IMR-90 (cell line): ENCODE results near the gene CNPPD1. TPM values are rescaled to one million over a fixed set of nuclear protein-coding genes. Genes with fewer than 3 reads are reported as not detected.

Experiments
- ATAC-seq: fragments of 200-7000 bp; cut with Tn5 transposase; 2 replicates; pipeline ENCODE4 v1.9.1; 2020; ENCODE audit warnings: low read depth, mild to moderate bottlenecking, moderate library complexity
- BruUV-seq: library from RNA; stranded (reverse); fragments of 400-500 nt; replicated peaks from 2 replicates; lab custom pipeline; 2021; lab: Mats Ljungman, UMichigan
- CTCF ChIA-PET: fragments of 300-600 bp; formaldehyde crosslinking; extraction: SDS; loops from one replicate; lab custom pipeline; 2021; ENCODE audit warnings: antibody characterized with exemption; lab: Yijun Ruan, JAX
- POLR2A ChIA-PET: fragments of 300-600 bp; sonication (Branson Sonifier 250); formaldehyde crosslinking; loops from one replicate; lab custom pipeline; 2022; ENCODE audit warnings: antibody characterized with exemption; ENCODE audit not compliant: unreplicated experiment; lab: Charles Lee
- DNase-seq: peaks from one replicate; pipeline ENCODE4 v3.0.0; 2013
- H2AFZ ChIP-seq: replicated peaks from 2 replicates; pipeline ENCODE3; 2013; ENCODE audit warnings: low read length, mild to moderate bottlenecking; ENCODE audit not compliant: poor library complexity
- H2AK5ac ChIP-seq: 2 replicates; pipeline ENCODE4 v1.6.1; 2013; ENCODE audit warnings: low read depth, low read length, inconsistent platforms
- H2AK9ac ChIP-seq: replicated peaks from 2 replicates; pipeline ENCODE3; 2013; ENCODE audit warnings: mild to moderate bottlenecking, low read depth, low read length, moderate library complexity; ENCODE audit not compliant: poor library complexity
- H2BK120ac ChIP-seq: 2 replicates; pipeline ENCODE4 v1.6.1; 2013; ENCODE audit warnings: low read depth, low read length, inconsistent platforms
- H2BK15ac ChIP-seq: 3 replicates; pipeline ENCODE4 v1.6.1; 2013; ENCODE audit warnings: low read depth, low read length, inconsistent platforms
- H2BK20ac ChIP-seq: 2 replicates; pipeline ENCODE4 v1.6.1; 2013; ENCODE audit warnings: low read depth, mild to moderate bottlenecking, inconsistent platforms, low read length, moderate library complexity
- H2BK5ac ChIP-seq: 2 replicates; pipeline ENCODE4 v1.6.1; 2013; ENCODE audit warnings: mild to moderate bottlenecking, low read depth, low read length, inconsistent platforms; ENCODE audit not compliant: poor library complexity, severe bottlenecking
- H3K14ac ChIP-seq: replicated peaks from 2 replicates; pipeline ENCODE4 v1.6.1; 2013; ENCODE audit warnings: low read depth, low read length, inconsistent platforms
- H3K18ac ChIP-seq: 2 replicates; pipeline ENCODE4 v1.6.1; 2013; ENCODE audit warnings: low read depth, low read length, control low read depth
- H3K23ac ChIP-seq: 2 replicates; pipeline ENCODE4 v1.6.1; 2013; ENCODE audit warnings: low read depth, low read length, inconsistent platforms
- H3K27ac ChIP-seq: 2 replicates; pipeline ENCODE4 v1.5.1; 2013; ENCODE audit warnings: mild to moderate bottlenecking, control low read depth, low read length; ENCODE audit not compliant: insufficient read depth
- H3K27me3 ChIP-seq: 2 replicates; pipeline ENCODE4 v1.6.1; 2013; ENCODE audit warnings: low read length; ENCODE audit not compliant: control insufficient read depth, insufficient read depth
- H3K36me3 ChIP-seq: 2 replicates; pipeline ENCODE4 v1.6.1; 2013; ENCODE audit warnings: low read length, mixed read lengths; ENCODE audit not compliant: control insufficient read depth, insufficient read depth
- H3K4ac ChIP-seq: 2 replicates; pipeline ENCODE4 v1.6.1; 2013; ENCODE audit warnings: low read depth, low read length, inconsistent platforms
- H3K4me1 ChIP-seq: 2 replicates; pipeline ENCODE4 v1.6.1; 2013; ENCODE audit warnings: low read length, mixed read lengths; ENCODE audit not compliant: control insufficient read depth, insufficient read depth
- H3K4me2 ChIP-seq: 2 replicates; pipeline ENCODE4 v1.6.1; 2013; ENCODE audit warnings: low read depth, mild to moderate bottlenecking, control low read depth, low read length, moderate library complexity
- H3K4me3 ChIP-seq: 2 replicates; pipeline ENCODE4 v1.5.1; 2013; ENCODE audit warnings: low read depth, mild to moderate bottlenecking, control low read depth, low read length, moderate library complexity; ENCODE audit not compliant: insufficient read depth
- H3K56ac ChIP-seq: 2 replicates; pipeline ENCODE4 v1.6.1; 2013; ENCODE audit warnings: low read length, inconsistent platforms; ENCODE audit not compliant: insufficient read depth; ENCODE audit errors: extremely low read depth
- H3K79me1 ChIP-seq, 2 experiments: 2 replicates each; pipeline ENCODE4 v1.6.1; 2013; ENCODE audit warnings: low read length in 2 of 2, inconsistent platforms in 1 of 2, low read depth in 1 of 2
- H3K9ac ChIP-seq: 2 replicates; pipeline ENCODE4 v1.6.1; 2013; ENCODE audit warnings: low read depth, low read length, control low read depth
- H3K9me1 ChIP-seq: 2 replicates; pipeline ENCODE4 v1.6.1; 2013; ENCODE audit warnings: low read length, inconsistent platforms; ENCODE audit not compliant: insufficient read depth
- H3K9me3 ChIP-seq: 2 replicates; pipeline ENCODE4 v1.6.1; 2013; ENCODE audit warnings: low read length; ENCODE audit not compliant: control insufficient read depth, insufficient read depth
- H4K20me1 ChIP-seq: 2 replicates; pipeline ENCODE4 v1.6.1; 2013; ENCODE audit warnings: low read length, inconsistent platforms; ENCODE audit not compliant: insufficient read depth
- H4K5ac ChIP-seq: 2 replicates; pipeline ENCODE4 v1.6.1; 2013; ENCODE audit warnings: mild to moderate bottlenecking, low read depth, low read length, control low read depth
- H4K8ac ChIP-seq, 2 experiments: 2 replicates each; pipeline ENCODE4 v1.6.1; 2013; ENCODE audit warnings: low read depth in 2 of 2, low read length in 2 of 2, control low read depth in 1 of 2, inconsistent platforms in 1 of 2
- H4K91ac ChIP-seq: 2 replicates; pipeline ENCODE4 v1.6.1; 2013; ENCODE audit warnings: low read depth, low read length, inconsistent platforms; ENCODE audit not compliant: insufficient read depth
- CEBPB ChIP-seq: IDR thresholded peaks from 2 replicates; pipeline ENCODE4 v1.6.1; 2012; ENCODE audit warnings: low read depth, low read length, improper control_type of control experiment
- CHD1 ChIP-seq: IDR thresholded peaks from 2 replicates; pipeline ENCODE4 v1.6.1; 2012; ENCODE audit warnings: low read depth, low read length, improper control_type of control experiment
- MAZ ChIP-seq: IDR thresholded peaks from 2 replicates; pipeline ENCODE4 v1.6.1; 2012; ENCODE audit warnings: low read depth, mild to moderate bottlenecking, low read length, improper control_type of control experiment, moderate library complexity, borderline replicate concordance
- RAD21 ChIP-seq: IDR thresholded peaks from 2 replicates; pipeline ENCODE4 v1.6.1; 2012; ENCODE audit warnings: low read length, improper control_type of control experiment
- SMC3 ChIP-seq: fragments of 150-350 bp; IDR thresholded peaks from 2 replicates; pipeline ENCODE4 v1.6.1; 2016; ENCODE audit warnings: low read depth, mild to moderate bottlenecking, antibody characterized with exemption, low read length, moderate library complexity
- WGBS, 2 experiments: methylation state at CpG; one replicate each; pipeline versions ENCODE4 v1.1.5 to v1.1.7; 2013; ENCODE audit warnings: missing lambda C conversion rate in 2 of 2; ENCODE audit not compliant: insufficient read length in 1 of 2; ENCODE audit errors: extremely low coverage in 2 of 2; 5-methylcytosine and 5-hydroxymethylcytosine counted together
- dilution Hi-C: fragments of 300-500 bp; cut with HindIII; formaldehyde crosslinking; loops from one replicate; pipeline ENCODE4 v1.14.3; 2018; ENCODE audit warnings: low sequenced_read_pairs; ENCODE audit not compliant: unreplicated experiment
- in situ Hi-C: fragments of 300-500 bp; cut with MboI; formaldehyde crosslinking; loops from 3 replicates; pipeline ENCODE4 v1.14.3; 2019; ENCODE audit warnings: low sequenced_read_pairs, inconsistent platforms, mixed read lengths
- intact Hi-C: fragments of 100-400 bp; cut with micrococcal nuclease; formaldehyde crosslinking; loops from 2 replicates; pipeline ENCODE4 v1.10.0; 2022
- polyA plus RNA-seq, 3 experiments: library from polyadenylated mRNA; depleted of rRNA; stranded (reverse); fragments of >200 nt; gene quantifications; 2 replicates each; pipeline ENCODE4 v1.2.3, GENCODE V29; 2012; ENCODE audit warnings: low replicate concordance in 1 of 3
- total RNA-seq: library from RNA; depleted of rRNA; stranded (reverse); fragments of >200 nt; gene quantifications from 2 replicates; pipeline ENCODE4 v1.2.3, GENCODE V29; 2012

CNPPD1 gene
- total and polyA plus RNA-seq, 2 of the 4 experiments (the other 2 are of a cell fraction) = 11.1 to 29.2 TPM

- H3K79me1 ChIP-seq = peaks cover 21 to 41% of the 10 kb centered on the region in 2 experiments
- H4K8ac ChIP-seq = no peak overlapping the region
- in situ Hi-C loops (no loop called here), intact Hi-C loops (loop anchor here (5.0 kb wide), 2 partner anchors 102 to 212 kb away; partner anchors contain the start of genes DNAJB2 and DNPEP), dilution Hi-C loops (no loop called here)
- BruUV-seq = no TSS peak
- DNase-seq = no peak
- peaks cover 20% of the 10 kb centered on the region for H4K20me1 ChIP-seq
- no peak overlapping the region for H2AFZ ChIP-seq
- H2AK5ac ChIP-seq = no peak overlapping the region
- H3K4me3 ChIP-seq = no peak overlapping the region
- no CpG with 5 or more reads among the region's 7 CpGs for WGBS, 2 experiments
- no peak overlapping the region for H2AK9ac ChIP-seq
- no peak overlapping the region for H3K14ac ChIP-seq
- no peaks in the 10 kb centered on the region for H3K27me3 ChIP-seq
- H3K18ac ChIP-seq = no peak overlapping the region
- ChIA-PET POLR2A (no interaction called here), CTCF (interaction anchor here (0.6 to 1.4 kb wide), 5 partner anchors 120 to 520 kb away, joined by 3 to 5 read pairs (median 3); no protein-coding TSS in a partner anchor)
- no peak overlapping the region for H4K91ac ChIP-seq
- H3K9me1 ChIP-seq = 0 out of 2 replicates have a peak, but pooled peaks cover 6% of the 10 kb centered on the region
- no peak overlapping the region for H4K5ac ChIP-seq
- no peak overlapping the region for H2BK120ac ChIP-seq
- no peak overlapping the region for H3K4ac ChIP-seq
- no peak overlapping the region for H2BK20ac ChIP-seq
- H3K56ac ChIP-seq = no peak overlapping the region
- no peak overlapping the region for H3K9ac ChIP-seq
- H2BK15ac ChIP-seq = no peak overlapping the region
- no peak overlapping the region for H2BK5ac ChIP-seq
- TF ChIP-seq CEBPB = no peak
- no peak for TF ChIP-seq RAD21
- no peak for TF ChIP-seq SMC3
- TF ChIP-seq CHD1 = no peak
- TF ChIP-seq MAZ = no peak
- peaks cover 28% of the 10 kb centered on the region for H3K36me3 ChIP-seq
- no peak overlapping the region for H3K27ac ChIP-seq
- H3K4me1 ChIP-seq = peaks cover 8% of the 10 kb centered on the region; the same call in 1 of the 2 replicates
- peak overlapping the region; percentile 59; the same call in 1 of the 2 replicates for H3K23ac ChIP-seq
- no peak overlapping the region for H3K4me2 ChIP-seq
- H3K9me3 ChIP-seq = no peaks in the 10 kb centered on the region
- no peak for ATAC-seq
These were observed 1.2 kb downstream of the CNPPD1 start for GRCh38 chr2:219175486-219175885.
